ENCODE results near the gene EFCAB6. TPM values are rescaled to one million over a fixed set of nuclear protein-coding genes. Genes with fewer than 3 reads are reported as not detected.

EFCAB6 gene
- total RNA-seq, 4 donors from 2014 or later, result 1.1 to 3.8 (median 2.7) TPM

DNA sequence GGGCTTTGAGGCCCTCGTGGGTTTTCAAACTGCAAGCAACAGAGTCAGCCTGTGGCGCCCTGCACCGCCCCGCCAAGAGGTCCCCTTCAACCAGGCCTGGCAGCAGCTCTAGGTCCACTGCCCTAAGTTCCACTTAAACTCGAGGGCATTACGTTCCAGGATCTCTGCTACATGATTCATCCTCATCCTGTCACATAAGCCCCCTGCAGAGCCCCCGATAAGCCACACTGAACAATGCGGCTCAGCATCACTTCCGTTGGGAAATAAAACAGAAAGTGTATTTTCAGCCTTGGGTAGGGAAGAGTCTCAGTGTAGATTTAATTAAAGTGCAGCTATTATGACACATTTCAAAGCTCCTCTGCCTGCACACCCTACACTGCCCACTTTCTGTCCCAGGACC, 25.6 kb upstream of the EFCAB6 start:
- Histone ChIP-seq H3K4me1 (no peaks in the 10 kb centered on the region), H3K27me3 (peaks cover 36% of the 10 kb centered on the region), H3K9me3 (no peaks in the 10 kb centered on the region), H3K36me3 (no peaks in the 10 kb centered on the region), H3K27ac (no peak overlapping the region), H3K4me3 (no peak overlapping the region)
- WGBS, 2 donors (ENCODE audit: low coverage in 1 of 2), result 88% methylated on average over 4 to 5 of the region's 9 CpGs
- ATAC-seq, result no peak
- TF ChIP-seq POLR2AphosphoS5 (IDR thresholded peaks at IDR 0.05), result no peak
- TF ChIP-seq, protein P1, sequence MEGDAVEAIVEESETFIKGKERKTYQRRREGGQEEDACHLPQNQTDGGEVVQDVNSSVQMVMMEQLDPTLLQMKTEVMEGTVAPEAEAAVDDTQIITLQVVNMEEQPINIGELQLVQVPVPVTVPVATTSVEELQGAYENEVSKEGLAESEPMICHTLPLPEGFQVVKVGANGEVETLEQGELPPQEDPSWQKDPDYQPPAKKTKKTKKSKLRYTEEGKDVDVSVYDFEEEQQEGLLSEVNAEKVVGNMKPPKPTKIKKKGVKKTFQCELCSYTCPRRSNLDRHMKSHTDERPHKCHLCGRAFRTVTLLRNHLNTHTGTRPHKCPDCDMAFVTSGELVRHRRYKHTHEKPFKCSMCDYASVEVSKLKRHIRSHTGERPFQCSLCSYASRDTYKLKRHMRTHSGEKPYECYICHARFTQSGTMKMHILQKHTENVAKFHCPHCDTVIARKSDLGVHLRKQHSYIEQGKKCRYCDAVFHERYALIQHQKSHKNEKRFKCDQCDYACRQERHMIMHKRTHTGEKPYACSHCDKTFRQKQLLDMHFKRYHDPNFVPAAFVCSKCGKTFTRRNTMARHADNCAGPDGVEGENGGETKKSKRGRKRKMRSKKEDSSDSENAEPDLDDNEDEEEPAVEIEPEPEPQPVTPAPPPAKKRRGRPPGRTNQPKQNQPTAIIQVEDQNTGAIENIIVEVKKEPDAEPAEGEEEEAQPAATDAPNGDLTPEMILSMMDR (IDR thresholded peaks at IDR 0.05), result no peak
- no peak for TF ChIP-seq POLR2A (IDR thresholded peaks at IDR 0.05)
- no peak for TF ChIP-seq EP300 (IDR thresholded peaks at IDR 0.05)

DNA sequence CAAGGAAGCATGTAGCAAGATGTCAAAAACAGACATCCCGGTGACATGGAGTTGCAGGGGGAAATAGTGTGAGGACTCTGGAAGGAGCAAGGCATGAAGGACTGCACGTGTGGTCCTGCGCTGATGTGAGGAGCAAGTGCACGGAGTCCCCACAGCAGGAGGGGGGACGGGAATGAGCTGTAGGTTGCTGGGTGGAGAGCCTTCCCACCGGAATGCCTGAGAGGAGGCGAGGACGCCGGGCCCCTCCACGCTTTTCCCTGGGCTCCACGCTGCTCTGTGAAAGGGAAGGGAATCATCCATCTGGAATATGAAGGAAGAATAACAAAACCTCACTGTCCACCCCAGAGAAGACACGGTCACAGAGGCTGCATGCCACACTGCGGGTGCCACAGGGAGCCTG, 23.6 kb upstream of the EFCAB6 start:
- Histone ChIP-seq H3K4me1 (no peaks in the 10 kb centered on the region), H3K27ac (no peak overlapping the region), H3K36me3 (no peaks in the 10 kb centered on the region), H3K27me3 (peaks cover 48% of the 10 kb centered on the region), H3K4me3 (no peak overlapping the region), H3K9me3 (no peaks in the 10 kb centered on the region)
- WGBS, 2 donors (ENCODE audit: low coverage in 1 of 2), result 83 to 87% methylated on average over 9 to 10 of the region's 13 CpGs
- TF ChIP-seq, protein P1 (IDR thresholded peaks at IDR 0.05), result no peak
- TF ChIP-seq EP300 (IDR thresholded peaks at IDR 0.05) (no peak), POLR2AphosphoS5 (IDR thresholded peaks at IDR 0.05) (no peak), POLR2A (IDR thresholded peaks at IDR 0.05) (no peak)
- ATAC-seq, result no peak

DNA sequence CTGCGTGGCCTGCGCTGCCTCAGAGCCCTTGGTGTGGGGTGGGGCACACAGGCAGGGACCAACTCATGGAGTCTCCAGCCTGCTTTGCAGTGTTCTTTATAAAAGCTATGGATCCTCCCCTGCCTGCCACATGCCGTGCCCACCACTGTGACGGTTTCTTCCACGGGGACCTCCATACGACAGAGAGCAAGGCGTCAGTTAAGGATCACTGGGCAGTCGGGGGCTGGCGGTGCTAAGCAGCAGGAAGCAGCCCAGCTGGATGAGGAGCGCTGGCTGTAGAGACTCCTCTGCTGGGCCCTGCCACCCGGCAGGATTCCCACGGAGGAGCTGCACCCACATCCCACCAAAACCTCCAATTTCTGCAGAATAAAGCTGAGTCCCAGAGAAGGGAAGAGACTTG, 23.1 kb upstream of the EFCAB6 start:
- Histone ChIP-seq H3K4me1 (peaks cover 0 to 5% (median 0%) of the 10 kb centered on the region in 3 donors), H3K27me3 (peaks cover 53% of the 10 kb centered on the region), H3K9me3 (no peaks in the 10 kb centered on the region), H3K4me3 (no peak overlapping the region), H3K27ac (no peak overlapping the region), H3K36me3 (no peaks in the 10 kb centered on the region)
- ATAC-seq, result no peak
- WGBS, 2 donors (ENCODE audit: low coverage in 1 of 2), result no CpG with 5 or more reads among the region's 12 CpGs
- TF ChIP-seq POLR2A (IDR thresholded peaks at IDR 0.05), result no peak

DNA sequence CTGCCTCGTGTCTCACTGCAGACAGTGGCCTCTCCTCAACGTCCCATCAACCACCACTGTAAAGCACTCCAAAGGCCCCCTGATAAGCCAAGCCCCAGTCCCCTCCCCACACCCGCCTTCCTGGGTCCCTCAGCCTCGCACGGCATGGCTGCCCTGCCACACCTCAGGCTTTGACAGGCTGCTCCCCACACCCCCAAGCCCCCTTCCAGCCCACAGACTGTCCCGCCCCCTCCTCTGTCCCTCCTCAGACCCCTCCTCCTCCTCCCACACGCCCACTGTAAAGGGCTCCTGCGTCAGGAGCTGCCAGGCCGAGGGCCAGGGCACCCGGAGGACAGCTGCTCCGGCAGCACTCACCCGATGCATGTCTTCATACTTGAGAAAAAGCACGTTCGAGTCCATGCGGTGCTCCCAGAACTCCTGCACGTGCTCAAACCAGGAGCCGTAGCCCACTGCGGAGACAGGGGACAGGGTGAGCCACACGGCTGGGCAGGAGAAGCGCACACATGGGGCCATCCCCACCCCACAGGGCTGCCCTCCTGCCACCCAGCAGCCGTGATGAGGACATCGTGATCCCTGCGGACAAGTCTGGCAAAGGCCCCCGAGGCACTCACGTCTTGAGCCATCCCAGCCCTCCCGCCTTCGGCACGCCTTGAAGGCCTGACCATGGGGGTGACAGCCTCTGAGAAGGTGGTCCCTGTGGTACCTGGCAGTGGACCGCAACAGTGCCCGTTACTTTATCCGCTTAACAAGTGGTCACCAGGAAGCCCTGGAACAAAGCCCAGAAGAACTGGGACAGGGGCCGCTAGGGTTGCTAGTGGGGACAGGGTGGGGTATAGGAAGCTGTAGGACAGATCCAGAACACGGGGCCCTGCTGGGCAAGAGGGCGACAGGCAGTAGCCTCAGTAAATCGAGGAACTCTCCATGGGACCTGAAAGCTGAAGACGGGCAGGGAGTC, 21.5 kb upstream of the EFCAB6 start:
- ATAC-seq, result no peak
- no peak for TF ChIP-seq POLR2AphosphoS5 (IDR thresholded peaks at IDR 0.05)
- TF ChIP-seq, protein P1 (IDR thresholded peaks at IDR 0.05), result no peak
- TF ChIP-seq EP300 (IDR thresholded peaks at IDR 0.05), result no peak
- TF ChIP-seq POLR2A (IDR thresholded peaks at IDR 0.05), result no peak

DNA sequence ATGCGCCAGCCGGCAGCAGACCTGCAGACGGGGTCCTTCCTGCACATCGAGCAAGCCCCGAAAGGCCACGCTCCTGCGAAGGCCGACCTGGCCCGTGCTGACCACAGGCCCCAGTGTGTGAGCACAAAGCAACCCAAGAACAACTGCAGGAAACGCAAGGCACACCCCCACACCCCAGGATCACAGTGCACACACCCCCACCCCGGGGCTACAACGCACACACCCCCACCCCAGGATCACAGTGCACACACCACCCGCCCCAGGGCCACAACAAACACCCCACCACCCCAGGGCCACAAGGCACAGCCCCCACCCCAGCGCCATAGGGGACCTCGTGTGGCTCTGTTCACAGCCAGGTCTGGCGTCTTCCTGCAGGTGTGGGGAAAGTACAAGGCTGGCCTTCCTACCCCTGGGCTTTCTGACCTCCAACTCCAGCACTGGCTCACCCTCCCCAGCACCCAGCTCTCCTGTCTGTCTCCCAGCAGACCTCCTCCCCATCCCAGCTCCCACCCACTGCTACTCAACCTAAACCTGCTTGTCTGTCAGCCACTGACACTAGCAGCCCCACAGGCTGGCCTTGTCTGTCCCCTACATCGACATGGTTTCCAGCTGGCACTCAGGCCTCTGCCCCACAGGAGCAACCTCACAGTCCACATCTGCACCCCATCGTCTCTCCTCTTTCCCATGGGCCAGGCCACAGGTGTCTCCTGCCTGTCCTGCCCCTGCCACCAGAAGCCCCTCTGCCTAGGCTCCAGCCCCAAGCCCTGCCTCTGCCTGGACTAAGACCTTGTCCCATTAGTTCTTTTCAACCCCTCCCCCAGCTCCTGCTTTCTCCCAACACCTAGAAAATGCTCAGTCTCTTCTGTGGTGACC, 20.5 kb upstream of the EFCAB6 start:
- TF ChIP-seq, protein P1 (IDR thresholded peaks at IDR 0.05), result no peak
- TF ChIP-seq POLR2AphosphoS5 (IDR thresholded peaks at IDR 0.05) (no peak), POLR2A (IDR thresholded peaks at IDR 0.05) (no peak), EP300 (IDR thresholded peaks at IDR 0.05) (no peak)
- Histone ChIP-seq H3K4me3 (no peak overlapping the region), H3K9me3 (no peaks in the 10 kb centered on the region), H3K36me3 (no peaks in the 10 kb centered on the region), H3K27ac (no peak overlapping the region), H3K4me1 (peaks cover 0 to 29% (median 11%) of the 10 kb centered on the region in 3 donors), H3K27me3 (peaks cover 57% of the 10 kb centered on the region)
- no peak for ATAC-seq
- WGBS, 2 donors (ENCODE audit: low coverage in 1 of 2), result 67 to 85% methylated on average over 2 to 3 of the region's 18 CpGs

More for the DNA sequence above, 21.5 kb upstream of the EFCAB6 start:
- peaks cover 0 to 21% (median 8%) of the 10 kb centered on the region in 3 donors for H3K4me1 ChIP-seq
- peaks cover 57% of the 10 kb centered on the region for H3K27me3 ChIP-seq
- H3K9me3 ChIP-seq, result no peaks in the 10 kb centered on the region
- H3K4me3 ChIP-seq, result no peak overlapping the region
- WGBS, 2 donors (ENCODE audit: low coverage in 1 of 2), result 59 to 65% methylated on average over 5 to 14 of the region's 36 CpGs
- H3K27ac ChIP-seq, result no peak overlapping the region
- H3K36me3 ChIP-seq, result no peaks in the 10 kb centered on the region

Data from gastroesophageal sphincter (tissue), 4 donors.